ENCODE data around the gene PCID2. TPM values are rescaled to one million over a fixed set of nuclear protein-coding genes. Genes with fewer than 3 reads are reported as not detected.

Gene PCID2
- total RNA-seq, 1 donor from 2014 or later: 40.9 TPM

GRCh38 chr13:113159701-113160100 lies 48.8 kb downstream of the PCID2 start:
- TF ChIP-seq, protein P1, sequence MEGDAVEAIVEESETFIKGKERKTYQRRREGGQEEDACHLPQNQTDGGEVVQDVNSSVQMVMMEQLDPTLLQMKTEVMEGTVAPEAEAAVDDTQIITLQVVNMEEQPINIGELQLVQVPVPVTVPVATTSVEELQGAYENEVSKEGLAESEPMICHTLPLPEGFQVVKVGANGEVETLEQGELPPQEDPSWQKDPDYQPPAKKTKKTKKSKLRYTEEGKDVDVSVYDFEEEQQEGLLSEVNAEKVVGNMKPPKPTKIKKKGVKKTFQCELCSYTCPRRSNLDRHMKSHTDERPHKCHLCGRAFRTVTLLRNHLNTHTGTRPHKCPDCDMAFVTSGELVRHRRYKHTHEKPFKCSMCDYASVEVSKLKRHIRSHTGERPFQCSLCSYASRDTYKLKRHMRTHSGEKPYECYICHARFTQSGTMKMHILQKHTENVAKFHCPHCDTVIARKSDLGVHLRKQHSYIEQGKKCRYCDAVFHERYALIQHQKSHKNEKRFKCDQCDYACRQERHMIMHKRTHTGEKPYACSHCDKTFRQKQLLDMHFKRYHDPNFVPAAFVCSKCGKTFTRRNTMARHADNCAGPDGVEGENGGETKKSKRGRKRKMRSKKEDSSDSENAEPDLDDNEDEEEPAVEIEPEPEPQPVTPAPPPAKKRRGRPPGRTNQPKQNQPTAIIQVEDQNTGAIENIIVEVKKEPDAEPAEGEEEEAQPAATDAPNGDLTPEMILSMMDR (conservative IDR thresholded peaks at IDR 0.05; ENCODE audit: low read depth, low read length): no peak
- DNase-seq (ENCODE audit: low read depth): no peak

DNA sequence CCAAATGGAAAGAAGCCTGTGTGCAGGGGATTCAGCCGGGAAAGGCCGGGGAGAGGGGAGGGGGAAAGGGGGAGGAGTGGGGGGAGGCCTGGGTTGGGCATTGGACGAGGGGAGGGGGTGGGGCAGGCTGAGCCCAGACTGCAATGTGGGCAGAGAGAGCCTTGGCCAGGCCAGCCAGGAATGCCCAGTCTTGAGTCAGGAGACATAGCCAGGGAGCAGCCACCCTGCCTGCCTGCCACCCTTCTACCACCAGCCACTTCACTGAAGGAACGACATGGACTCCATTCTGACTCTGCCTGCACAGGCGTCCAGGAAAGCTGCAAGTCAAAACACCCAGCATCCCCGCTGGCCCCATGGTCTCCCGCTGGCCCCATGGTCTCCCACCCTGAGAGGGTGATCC lies 49.5 kb downstream of the PCID2 start:
- TF ChIP-seq, protein P1 (conservative IDR thresholded peaks at IDR 0.05; ENCODE audit: low read depth, low read length): no peak
- DNase-seq (ENCODE audit: low read depth): no peak

More at GRCh38 chr13:113159701-113160100, 48.8 kb downstream of the PCID2 start:
- no peak overlapping the region for H3K4me3 ChIP-seq (ENCODE audit: low read depth, low read length)

DNA sequence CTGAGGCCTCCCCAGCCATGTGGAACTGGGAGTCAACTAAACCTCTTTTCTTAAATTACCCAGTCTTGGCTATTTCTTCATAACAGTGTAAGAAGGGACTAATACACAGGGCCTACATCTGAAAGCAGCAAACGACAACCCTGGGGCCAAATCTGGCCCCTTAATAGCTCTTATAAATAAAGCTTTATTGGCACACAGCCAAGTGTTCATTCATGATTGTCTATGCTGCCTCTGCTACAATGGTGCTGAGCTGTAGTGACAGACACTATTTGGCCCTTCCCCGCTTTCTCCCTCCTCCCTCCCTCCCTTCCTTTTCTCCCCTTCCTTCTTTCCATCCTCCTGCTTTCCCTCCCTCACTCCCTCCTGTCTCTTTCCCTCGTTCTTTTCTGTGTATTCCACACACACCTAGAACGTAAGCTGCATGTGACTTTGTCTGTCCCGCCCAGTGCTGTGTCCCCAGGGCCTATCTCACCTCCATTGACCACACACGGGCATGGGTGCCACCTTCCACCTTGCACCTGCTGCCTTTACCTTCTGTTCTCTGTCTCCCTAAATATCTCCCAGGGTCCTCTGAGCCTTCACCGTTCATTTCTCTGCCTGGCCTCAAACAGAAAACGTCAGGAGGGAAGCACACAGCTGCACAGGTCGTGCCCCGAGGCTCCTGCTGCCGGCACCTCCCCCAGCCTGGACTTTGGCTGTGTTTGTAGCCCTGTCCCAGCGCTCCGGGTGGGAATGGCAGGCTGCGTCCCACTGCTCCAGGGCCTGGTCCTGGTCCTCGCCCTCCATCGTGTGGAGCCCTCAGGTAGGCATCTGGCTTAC lies 50.3 kb downstream of the PCID2 start, which contains the start of gene PROZ:
Gene PROZ (plus strand): TSS at position 720 of the 819 bp plus-strand sequence. CDS start 13 bp downstream, at position 733.
- no peak within 1 kb of the TSS for H3K4me3 ChIP-seq (ENCODE audit: low read depth, low read length)
- DNase-seq (ENCODE audit: low read depth): no peak
- TF ChIP-seq, protein P1 (conservative IDR thresholded peaks at IDR 0.05; ENCODE audit: low read depth, low read length): no peak

More for the DNA sequence above, 49.5 kb downstream of the PCID2 start:
- no peak overlapping the region for H3K4me3 ChIP-seq (ENCODE audit: low read depth, low read length)

GRCh38 chr13:113157206-113157928 lies 51.1 kb downstream of the PCID2 start:
- no peak for DNase-seq (ENCODE audit: low read depth)
- TF ChIP-seq, protein P1 (conservative IDR thresholded peaks at IDR 0.05; ENCODE audit: low read depth, low read length): no peak
- H3K4me3 ChIP-seq (ENCODE audit: low read depth, low read length): no peak overlapping the region

DNA sequence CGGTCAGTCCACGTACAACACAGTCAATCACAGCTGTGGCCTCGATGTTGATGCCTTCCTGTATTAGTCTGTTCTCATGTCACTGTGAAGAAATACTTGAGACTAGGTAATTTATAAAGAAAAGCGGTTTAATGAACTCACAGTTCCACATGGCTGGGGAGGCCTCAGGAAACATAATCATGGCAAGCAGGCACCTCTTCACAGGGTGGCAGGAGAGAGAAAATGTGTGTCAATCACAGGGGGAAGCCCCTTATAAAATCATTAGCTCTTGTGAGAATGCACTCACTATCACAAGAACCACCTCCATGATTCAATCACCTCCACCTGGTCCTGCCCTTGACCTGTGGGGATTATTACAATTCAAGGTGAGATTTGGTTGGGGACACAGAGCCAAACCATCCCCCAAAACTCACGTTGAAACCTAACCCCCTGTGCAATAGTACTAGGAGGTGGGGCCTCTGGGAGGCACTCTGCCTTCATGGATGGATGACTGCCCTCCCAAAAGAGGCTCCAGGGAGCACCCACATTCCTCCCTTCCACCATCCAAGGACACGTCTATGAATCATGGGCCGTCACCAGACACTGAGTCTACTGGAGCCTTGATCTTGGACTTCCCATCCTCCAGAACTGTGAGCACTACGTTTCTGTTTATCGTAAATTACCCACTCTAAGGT lies 52.4 kb downstream of the PCID2 start:
- H3K4me3 ChIP-seq (ENCODE audit: low read depth, low read length): no peak overlapping the region
- no peak for DNase-seq (ENCODE audit: low read depth)
- TF ChIP-seq, protein P1 (conservative IDR thresholded peaks at IDR 0.05; ENCODE audit: low read depth, low read length): no peak

GRCh38 chr13:113155201-113155600 lies 53.3 kb downstream of the PCID2 start:
- no peak overlapping the region for H3K4me3 ChIP-seq (ENCODE audit: low read depth, low read length)
- DNase-seq (ENCODE audit: low read depth): no peak
- TF ChIP-seq, protein P1 (conservative IDR thresholded peaks at IDR 0.05; ENCODE audit: low read depth, low read length): no peak
